Stimulated activated naive CD8-positive, alpha-beta T cell treated with anti-CD3 and anti-CD28 coated beads, Interleukin-15, Interleukin-2, amounts not matched to agents 100 ng/mL and 50 ng/mL, for 24 hours (primary cell): Measurements from ENCODE around the gene PHF11.
A peak's percentile ranks its signal among the peaks of the same experiment; 100 is the strongest.
"Not testable (repeated sequence)": the region's sequence is repeated elsewhere in the genome, so short reads cannot be mapped to it uniquely, and the experiment has no call there.

Experiments
- H3K27ac Mint-ChIP-seq: one replicate; pipeline ENCODE4 v1.8.0; 2021; ENCODE audit warnings: mild to moderate bottlenecking, mixed read lengths
- H3K27me3 Mint-ChIP-seq: one replicate; pipeline ENCODE4 v1.8.0; 2021; ENCODE audit warnings: mixed read lengths
- H3K36me3 Mint-ChIP-seq: one replicate; pipeline ENCODE4 v1.8.0; 2021; ENCODE audit warnings: low read depth, mixed read lengths
- H3K4me1 Mint-ChIP-seq: one replicate; pipeline ENCODE4 v1.8.0; 2021; ENCODE audit warnings: low read depth, mixed read lengths
- H3K4me3 Mint-ChIP-seq: one replicate; pipeline ENCODE4 v1.8.0; 2021; ENCODE audit warnings: mild to moderate bottlenecking, mixed read lengths
- H3K9me3 Mint-ChIP-seq: one replicate; pipeline ENCODE4 v1.8.0; 2021; ENCODE audit warnings: mixed read lengths

Gene PHF11

DNA sequence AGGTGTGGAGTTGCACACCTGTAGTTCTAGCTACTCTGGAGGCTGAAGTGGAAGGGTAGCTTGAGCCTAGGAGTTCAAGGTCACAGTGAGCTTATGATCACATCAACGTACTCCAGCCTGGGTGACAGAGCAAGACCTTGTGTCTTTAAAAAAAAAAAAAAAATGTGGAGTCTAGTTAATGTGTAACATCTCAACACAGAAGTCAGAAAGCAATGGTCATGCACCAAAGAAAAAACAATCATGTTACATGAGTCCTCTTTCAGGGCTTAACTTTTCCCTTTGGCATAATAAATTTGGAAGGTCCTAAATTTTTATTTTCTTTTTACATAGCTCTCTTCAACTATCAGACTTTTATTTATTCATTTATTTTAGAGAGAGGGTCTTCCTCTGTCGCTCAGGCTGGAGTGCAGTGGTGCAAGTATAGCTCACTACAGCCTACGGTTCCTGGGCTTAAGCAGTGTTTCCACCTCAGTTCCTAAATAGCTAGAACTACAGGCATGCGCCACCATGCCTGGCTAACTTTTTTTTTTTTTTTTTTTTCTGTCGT, 29.4 kb upstream of the PHF11 start:
- H3K27me3 Mint-ChIP-seq, result no peaks in the 10 kb centered on the region
- peaks cover 78% of the 10 kb centered on the region for H3K36me3 Mint-ChIP-seq

GRCh38 chr13:49472186-49472585, 23.6 kb upstream of the PHF11 start:
- no peak overlapping the region for H3K27ac Mint-ChIP-seq
- H3K27me3 Mint-ChIP-seq, result no peaks in the 10 kb centered on the region
- H3K36me3 Mint-ChIP-seq, result peaks cover 69% of the 10 kb centered on the region

More for the DNA sequence above, 29.4 kb upstream of the PHF11 start:
- Mint-ChIP-seq H3K27ac (no peak overlapping the region), H3K4me1 (no peaks in the 10 kb centered on the region), H3K9me3 (peaks cover 7% of the 10 kb centered on the region), H3K4me3 (no peak overlapping the region)

DNA sequence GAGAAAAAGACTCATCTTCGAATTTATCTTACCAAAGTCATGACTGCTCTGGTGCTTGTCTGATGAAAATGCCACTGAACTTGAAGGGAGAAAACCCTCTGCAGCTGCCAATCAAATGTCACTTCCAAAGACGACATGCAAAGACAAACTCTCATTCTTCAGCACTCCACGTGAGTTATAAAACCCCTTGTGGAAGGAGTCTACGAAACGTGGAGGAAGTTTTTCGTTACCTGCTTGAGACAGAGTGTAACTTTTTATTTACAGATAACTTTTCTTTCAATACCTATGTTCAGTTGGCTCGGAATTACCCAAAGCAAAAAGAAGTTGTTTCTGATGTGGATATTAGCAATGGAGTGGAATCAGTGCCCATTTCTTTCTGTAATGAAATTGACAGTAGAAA, 19.2 kb upstream of the PHF11 start:
- H3K4me1 Mint-ChIP-seq, result no peaks in the 10 kb centered on the region
- peaks cover 60% of the 10 kb centered on the region for H3K36me3 Mint-ChIP-seq
- no peak overlapping the region for H3K4me3 Mint-ChIP-seq
- no peaks in the 10 kb centered on the region for H3K9me3 Mint-ChIP-seq
- H3K27ac Mint-ChIP-seq, result no peak overlapping the region
- no peaks in the 10 kb centered on the region for H3K27me3 Mint-ChIP-seq

More at GRCh38 chr13:49472186-49472585, 23.6 kb upstream of the PHF11 start:
- Mint-ChIP-seq H3K4me1 (no peaks in the 10 kb centered on the region), H3K4me3 (no peak overlapping the region), H3K9me3 (no peaks in the 10 kb centered on the region)

DNA sequence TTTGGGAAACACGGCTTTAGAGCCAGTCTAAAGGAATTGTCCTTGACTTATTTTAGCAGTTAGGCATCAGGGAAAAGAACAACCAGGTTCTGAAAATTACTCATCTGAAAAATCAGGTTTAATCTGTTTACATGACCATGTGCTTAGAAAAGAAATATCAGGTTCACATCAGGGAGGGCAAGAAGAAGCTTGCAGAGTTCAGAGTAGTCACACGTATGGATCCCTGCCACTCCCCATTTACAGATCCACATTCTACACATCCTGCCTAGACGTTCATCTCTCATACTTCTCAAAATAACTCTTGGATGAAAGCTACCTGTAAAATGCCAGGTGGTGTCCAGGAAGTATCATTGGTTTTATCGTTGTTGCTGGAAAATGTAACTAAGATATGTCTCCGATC, 14.0 kb upstream of the PHF11 start:
- H3K4me3 Mint-ChIP-seq, result no peak overlapping the region
- no peaks in the 10 kb centered on the region for H3K4me1 Mint-ChIP-seq
- H3K9me3 Mint-ChIP-seq, result no peaks in the 10 kb centered on the region
- H3K27ac Mint-ChIP-seq, result no peak overlapping the region
- peaks cover 62% of the 10 kb centered on the region for H3K36me3 Mint-ChIP-seq
- H3K27me3 Mint-ChIP-seq, result no peaks in the 10 kb centered on the region

- no peak overlapping the region for H3K27ac Mint-ChIP-seq
- H3K4me1 Mint-ChIP-seq, result no peaks in the 10 kb centered on the region
- no peaks in the 10 kb centered on the region for H3K9me3 Mint-ChIP-seq
- H3K27me3 Mint-ChIP-seq, result no peaks in the 10 kb centered on the region
- H3K36me3 Mint-ChIP-seq, result peaks cover 49% of the 10 kb centered on the region
- no peak overlapping the region for H3K4me3 Mint-ChIP-seq
These were observed 7.2 kb upstream of the PHF11 start for GRCh38 chr13:49488563-49488962.

DNA sequence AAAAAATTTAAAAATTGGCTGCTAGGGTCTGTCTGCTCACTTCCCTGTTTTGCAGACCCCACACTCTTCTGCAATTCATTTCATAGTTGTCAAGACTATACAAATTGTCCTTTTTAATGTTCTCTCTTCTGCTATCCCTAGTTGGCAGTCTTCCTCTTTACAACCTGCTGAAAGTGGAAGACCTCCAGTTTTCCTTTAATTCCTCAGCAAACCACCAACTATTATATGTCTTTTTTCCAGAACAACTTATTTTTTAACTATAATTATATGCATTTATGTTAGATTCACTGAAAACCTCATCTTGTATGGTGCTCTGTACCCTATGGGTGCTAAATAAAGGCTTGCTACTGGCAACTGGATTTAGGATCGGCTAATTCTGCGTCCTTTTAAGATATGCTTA, 1.1 kb upstream of the PHF11 start:
- H3K4me1 Mint-ChIP-seq, result peaks cover 40% of the 10 kb centered on the region

DNA sequence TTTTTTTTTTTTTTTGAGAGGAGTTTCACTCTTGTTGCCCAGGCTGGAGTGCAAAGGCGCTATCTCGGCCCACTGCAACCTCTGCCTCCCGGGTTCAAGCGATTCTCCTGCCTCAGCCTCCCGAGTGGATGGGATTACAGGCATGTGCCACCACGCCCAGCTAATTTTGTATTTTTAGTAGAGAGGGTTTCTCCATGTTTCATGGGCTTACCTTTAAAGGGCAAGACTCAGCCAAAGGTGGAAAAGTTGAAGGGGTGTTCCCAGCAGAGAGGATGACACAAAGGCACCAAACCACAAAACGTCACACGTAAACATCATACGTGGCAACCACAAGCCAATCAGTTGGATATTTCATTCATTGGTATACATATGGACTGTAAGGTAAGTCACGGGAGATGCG, 1.1 kb downstream of the PHF11 start:
- peaks cover 52% of the 10 kb centered on the region for H3K4me1 Mint-ChIP-seq
- H3K27ac Mint-ChIP-seq, result peak overlapping the region; percentile 99
- peak overlapping the region; percentile 95 for H3K4me3 Mint-ChIP-seq
- not testable (repeated sequence) for H3K9me3 Mint-ChIP-seq, H3K27me3 Mint-ChIP-seq
- H3K36me3 Mint-ChIP-seq, result peaks cover 52% of the 10 kb centered on the region

More for the DNA sequence above, 1.1 kb upstream of the PHF11 start:
- Mint-ChIP-seq H3K27ac (peak overlapping the region; percentile 96), H3K9me3 (no peaks in the 10 kb centered on the region), H3K4me3 (peak overlapping the region; percentile 89), H3K27me3 (no peaks in the 10 kb centered on the region), H3K36me3 (peaks cover 44% of the 10 kb centered on the region)

GRCh38 chr13:49497272-49497671, 1.5 kb downstream of the PHF11 start:
- Mint-ChIP-seq H3K36me3 (peaks cover 52% of the 10 kb centered on the region), H3K9me3 (no peaks in the 10 kb centered on the region), H3K27me3 (no peaks in the 10 kb centered on the region), H3K4me3 (peak overlapping the region; percentile 95), H3K4me1 (peaks cover 52% of the 10 kb centered on the region), H3K27ac (peak overlapping the region; percentile 99)

DNA sequence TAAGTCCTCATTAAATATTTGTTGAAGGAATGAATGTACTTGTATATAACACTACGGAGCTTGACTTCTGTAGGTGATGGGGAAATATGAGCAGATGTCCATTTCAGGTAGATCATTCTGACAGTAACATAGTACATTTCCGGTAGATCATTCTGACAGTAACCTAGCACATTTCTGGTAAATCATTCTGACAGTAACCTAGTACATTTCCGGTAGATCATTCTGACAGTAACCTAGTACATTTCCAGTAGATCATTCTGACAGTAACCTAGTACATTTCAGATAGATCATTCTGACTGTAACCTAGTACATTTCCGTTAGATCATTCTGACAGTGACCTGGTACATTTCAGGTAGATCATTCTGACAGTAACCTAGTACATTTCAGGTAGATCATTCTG, 2.5 kb downstream of the PHF11 start:
- Mint-ChIP-seq H3K27me3 (no peaks in the 10 kb centered on the region), H3K4me3 (no peak overlapping the region), H3K4me1 (peaks cover 55% of the 10 kb centered on the region), H3K36me3 (peaks cover 56% of the 10 kb centered on the region), H3K9me3 (no peaks in the 10 kb centered on the region), H3K27ac (peak overlapping the region; percentile 38)

- H3K9me3 Mint-ChIP-seq, result no peaks in the 10 kb centered on the region
- H3K4me3 Mint-ChIP-seq, result no peak overlapping the region
- peaks cover 53% of the 10 kb centered on the region for H3K4me1 Mint-ChIP-seq
- H3K27ac Mint-ChIP-seq, result peak overlapping the region; percentile 79
- no peaks in the 10 kb centered on the region for H3K27me3 Mint-ChIP-seq
- H3K36me3 Mint-ChIP-seq, result peaks cover 60% of the 10 kb centered on the region
These were observed 4.3 kb downstream of the PHF11 start for GRCh38 chr13:49499889-49500660.

DNA sequence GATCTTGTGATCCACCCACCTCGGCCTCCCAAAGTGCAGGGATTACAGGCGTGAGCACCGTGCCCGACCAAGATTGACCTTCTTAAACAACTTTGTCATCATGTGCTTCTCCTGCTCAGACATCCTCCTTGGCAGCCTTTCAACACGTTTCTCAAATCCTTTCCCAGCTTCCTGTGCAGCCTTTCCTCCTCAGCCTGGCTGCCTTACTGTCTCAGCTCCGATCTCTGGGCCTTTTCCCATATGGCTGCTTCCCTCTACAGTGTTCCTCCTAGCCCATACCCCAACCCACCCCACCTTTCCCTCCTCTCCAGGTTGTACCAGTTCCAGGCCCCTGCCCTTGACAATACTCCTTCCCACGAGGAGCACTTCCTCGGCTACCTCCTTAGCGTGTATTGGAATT, 7.2 kb downstream of the PHF11 start:
- no peaks in the 10 kb centered on the region for H3K9me3 Mint-ChIP-seq
- no peak overlapping the region for H3K4me3 Mint-ChIP-seq
- peaks cover 42% of the 10 kb centered on the region for H3K4me1 Mint-ChIP-seq
- no peaks in the 10 kb centered on the region for H3K27me3 Mint-ChIP-seq
- H3K27ac Mint-ChIP-seq, result no peak overlapping the region
- peaks cover 66% of the 10 kb centered on the region for H3K36me3 Mint-ChIP-seq

DNA sequence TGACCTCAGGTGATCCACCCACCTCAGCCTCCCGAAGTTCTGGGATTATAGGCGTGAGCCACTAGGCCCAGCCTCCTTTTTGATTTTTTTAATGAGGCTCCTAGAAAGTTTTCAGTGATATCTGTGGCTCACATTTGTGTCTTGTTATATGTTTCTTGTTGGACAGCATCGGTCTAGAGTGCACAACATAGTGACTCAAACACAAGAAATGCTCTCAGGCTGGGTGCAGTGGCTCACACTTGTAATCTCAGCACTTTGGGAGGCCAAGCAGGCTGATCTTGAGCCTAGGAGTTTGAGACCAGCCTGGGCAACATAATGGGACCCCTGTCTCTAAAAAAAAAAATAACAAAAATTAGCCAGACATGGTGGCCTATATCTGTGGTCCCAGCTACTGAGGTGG, 8.2 kb downstream of the PHF11 start:
- peaks cover 56% of the 10 kb centered on the region for H3K36me3 Mint-ChIP-seq
- peaks cover 32% of the 10 kb centered on the region for H3K4me1 Mint-ChIP-seq
- no peak overlapping the region for H3K27ac Mint-ChIP-seq

DNA sequence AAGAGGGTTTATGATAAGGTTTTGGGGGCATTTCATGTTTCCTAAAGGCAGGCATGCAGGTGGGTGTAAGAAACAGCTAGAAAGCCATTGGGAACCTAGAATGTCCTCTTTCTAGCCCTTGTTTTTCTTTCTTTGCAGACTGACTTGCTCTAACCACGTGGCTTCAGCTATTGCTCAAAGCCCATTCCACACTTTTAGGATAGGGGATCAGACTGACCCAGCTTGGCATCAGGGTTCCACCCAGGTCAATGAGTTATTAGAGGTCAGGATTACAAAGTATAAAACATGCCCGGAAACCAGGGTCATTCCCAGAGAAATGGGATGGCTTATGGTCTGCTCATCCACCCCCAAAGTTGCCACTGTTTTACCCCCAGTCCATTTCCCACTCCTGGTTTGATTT, 16.8 kb downstream of the PHF11 start:
- Mint-ChIP-seq H3K4me1 (no peaks in the 10 kb centered on the region), H3K4me3 (no peak overlapping the region), H3K36me3 (peaks cover 71% of the 10 kb centered on the region), H3K9me3 (peaks cover 4% of the 10 kb centered on the region), H3K27me3 (no peaks in the 10 kb centered on the region), H3K27ac (no peak overlapping the region)

More for the DNA sequence above, 8.2 kb downstream of the PHF11 start:
- no peak overlapping the region for H3K4me3 Mint-ChIP-seq
- no peaks in the 10 kb centered on the region for H3K27me3 Mint-ChIP-seq
- no peaks in the 10 kb centered on the region for H3K9me3 Mint-ChIP-seq

GRCh38 chr13:49516467-49516866, 20.7 kb downstream of the PHF11 start:
- Mint-ChIP-seq H3K4me1 (no peaks in the 10 kb centered on the region), H3K36me3 (peaks cover 77% of the 10 kb centered on the region), H3K4me3 (no peak overlapping the region), H3K27ac (no peak overlapping the region), H3K9me3 (no peaks in the 10 kb centered on the region), H3K27me3 (no peaks in the 10 kb centered on the region)

DNA sequence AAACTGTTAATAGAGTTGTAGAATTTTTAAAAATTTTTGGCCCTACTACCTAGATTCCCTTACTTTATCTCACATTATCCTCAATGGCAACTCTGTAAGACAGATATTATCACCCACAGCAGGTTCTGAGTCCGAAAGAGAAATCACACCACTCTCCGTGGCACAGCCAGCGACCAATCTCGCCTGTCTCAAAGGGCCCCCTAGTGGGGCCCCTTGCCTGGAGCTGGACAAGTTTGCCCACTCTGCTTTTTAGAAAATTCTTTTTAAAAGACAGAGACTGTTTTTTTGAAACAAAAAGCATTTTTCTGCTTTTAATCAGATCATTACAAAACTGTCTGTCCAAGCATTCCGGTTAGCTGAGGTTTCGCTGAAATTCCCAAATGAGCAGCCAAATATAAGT, 21.7 kb downstream of the PHF11 start:
- Mint-ChIP-seq H3K36me3 (peaks cover 69% of the 10 kb centered on the region), H3K27me3 (no peaks in the 10 kb centered on the region), H3K4me3 (no peak overlapping the region), H3K9me3 (no peaks in the 10 kb centered on the region), H3K27ac (no peak overlapping the region), H3K4me1 (no peaks in the 10 kb centered on the region)

DNA sequence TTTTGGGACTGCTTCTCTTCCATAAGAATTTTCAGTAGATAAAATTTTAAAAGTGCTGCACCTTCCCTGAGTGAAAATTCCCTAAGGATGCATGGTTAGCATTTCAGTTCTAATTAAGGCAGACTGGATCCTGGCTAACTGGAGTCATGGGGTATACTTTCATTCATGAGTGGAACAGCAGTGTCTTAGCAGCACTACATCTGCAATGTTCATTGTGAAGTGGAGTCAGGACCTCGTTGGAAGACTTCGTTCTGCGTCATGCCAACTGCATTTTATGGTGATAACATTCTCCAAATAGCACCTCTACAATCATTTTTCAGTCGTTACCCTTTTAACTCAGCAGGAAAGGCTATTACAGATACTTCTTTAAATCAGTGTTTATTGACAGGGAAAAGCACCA, 25.5 kb downstream of the PHF11 start:
- Mint-ChIP-seq H3K27me3 (no peaks in the 10 kb centered on the region), H3K36me3 (peaks cover 60% of the 10 kb centered on the region), H3K4me1 (peaks cover 5% of the 10 kb centered on the region), H3K9me3 (no peaks in the 10 kb centered on the region), H3K27ac (no peak overlapping the region), H3K4me3 (no peak overlapping the region)
